ENCODE measurements around the gene PHF2. TPM values are rescaled to one million over a fixed set of nuclear protein-coding genes. Genes with fewer than 3 reads are reported as not detected.

PHF2 gene
- total RNA-seq, 1 donor from 2014 or later: 24.8 TPM

GRCh38 chr9:93572636-93573515 lies 3.5 kb upstream of the PHF2 start:
- intact Hi-C loops (cut with micrococcal nuclease): loop anchor here (10.0 kb wide), 1 partner anchor 592 kb away; no protein-coding TSS in a partner anchor
- peaks cover 21% of the 10 kb centered on the region for H3K36me3 Mint-ChIP-seq (ENCODE audit: low read depth)

GRCh38 chr9:93573516-93573828 lies 2.9 kb upstream of the PHF2 start:
- H3K27me3 Mint-ChIP-seq (ENCODE audit: low read depth): no peaks in the 10 kb centered on the region
- peak overlapping the region; percentile 43 for H3K4me3 Mint-ChIP-seq (ENCODE audit: low read depth)
- DNase-seq (ENCODE audit: low spot score): no peak
- peaks cover 11% of the 10 kb centered on the region for H3K9me3 Mint-ChIP-seq
- peaks cover 21% of the 10 kb centered on the region for H3K36me3 Mint-ChIP-seq (ENCODE audit: low read depth)
- H3K27ac Mint-ChIP-seq: no peak overlapping the region
- intact Hi-C loops (cut with micrococcal nuclease): loop anchor here (10.0 kb wide), 1 partner anchor 591 kb away; no protein-coding TSS in a partner anchor
- peaks cover 15% of the 10 kb centered on the region for H3K4me1 Mint-ChIP-seq (ENCODE audit: low read depth)

More at GRCh38 chr9:93572636-93573515, 3.5 kb upstream of the PHF2 start:
- Mint-ChIP-seq H3K9me3 (peaks cover 11% of the 10 kb centered on the region), H3K27me3 (ENCODE audit: low read depth) (no peaks in the 10 kb centered on the region), H3K27ac (no peak overlapping the region), H3K4me3 (ENCODE audit: low read depth) (no peak overlapping the region), H3K4me1 (ENCODE audit: low read depth) (peaks cover 10% of the 10 kb centered on the region)
- no peak for DNase-seq (ENCODE audit: low spot score)

GRCh38 chr9:93574091-93574899 lies 2.1 kb upstream of the PHF2 start:
- peak overlapping the region; percentile 87 for H3K4me3 Mint-ChIP-seq (ENCODE audit: low read depth)
- intact Hi-C loops (cut with micrococcal nuclease): loop anchor here (10.0 kb wide), 1 partner anchor 591 kb away; no protein-coding TSS in a partner anchor

GRCh38 chr9:93574900-93575795 lies 1.2 kb upstream of the PHF2 start:
- Mint-ChIP-seq H3K36me3 (ENCODE audit: low read depth) (peaks cover 20% of the 10 kb centered on the region), H3K27ac (peak overlapping the region; percentile 82), H3K4me3 (ENCODE audit: low read depth) (peak overlapping the region; percentile 87), H3K27me3 (ENCODE audit: low read depth) (no peaks in the 10 kb centered on the region), H3K9me3 (peaks cover 11% of the 10 kb centered on the region), H3K4me1 (ENCODE audit: low read depth) (peaks cover 25% of the 10 kb centered on the region)
- DNase-seq (ENCODE audit: low spot score): no peak
- intact Hi-C loops (cut with micrococcal nuclease): loop anchor here (10.0 kb wide), 1 partner anchor 590 kb away; no protein-coding TSS in a partner anchor

More at GRCh38 chr9:93574091-93574899, 2.1 kb upstream of the PHF2 start:
- peaks cover 21% of the 10 kb centered on the region for H3K36me3 Mint-ChIP-seq (ENCODE audit: low read depth)
- DNase-seq (ENCODE audit: low spot score): no peak
- no peak overlapping the region for H3K27ac Mint-ChIP-seq
- H3K4me1 Mint-ChIP-seq (ENCODE audit: low read depth): peaks cover 23% of the 10 kb centered on the region
- H3K9me3 Mint-ChIP-seq: peaks cover 11% of the 10 kb centered on the region
- no peaks in the 10 kb centered on the region for H3K27me3 Mint-ChIP-seq (ENCODE audit: low read depth)

DNA sequence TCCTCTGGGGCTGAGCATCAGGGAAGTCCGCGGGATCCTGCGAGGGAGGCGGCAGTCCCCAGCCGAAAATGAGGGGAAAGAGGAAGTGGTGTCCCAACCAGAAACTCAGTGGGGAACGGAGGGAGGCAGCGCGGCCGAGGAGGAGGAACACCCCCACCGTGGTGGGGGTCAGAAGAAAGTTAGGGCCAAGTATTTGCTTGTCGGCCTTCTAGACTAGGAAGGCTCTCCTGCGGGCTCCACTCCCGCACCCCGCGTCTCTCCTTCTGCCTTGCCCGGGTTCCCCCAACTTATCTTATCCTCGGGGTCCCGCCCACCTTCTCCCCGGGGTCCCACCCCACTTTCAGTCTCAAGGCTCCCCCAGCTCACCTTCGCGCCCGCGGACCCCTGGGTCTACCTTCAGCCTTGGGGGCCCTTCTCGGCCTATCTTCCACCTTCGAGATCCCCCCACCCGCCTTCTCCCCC lies 557 bp upstream of the PHF2 start:
- DNase-seq (ENCODE audit: low spot score): peak; percentile 45
- Mint-ChIP-seq H3K9me3 (peaks cover 5% of the 10 kb centered on the region), H3K27me3 (ENCODE audit: low read depth) (no peaks in the 10 kb centered on the region), H3K27ac (peak overlapping the region; percentile 82), H3K36me3 (ENCODE audit: low read depth) (peaks cover 13% of the 10 kb centered on the region), H3K4me1 (ENCODE audit: low read depth) (peaks cover 25% of the 10 kb centered on the region), H3K4me3 (ENCODE audit: low read depth) (peak overlapping the region; percentile 87)
- intact Hi-C loops (cut with micrococcal nuclease): loop anchor here (10.0 kb wide), 1 partner anchor 589 kb away; no protein-coding TSS in a partner anchor

DNA sequence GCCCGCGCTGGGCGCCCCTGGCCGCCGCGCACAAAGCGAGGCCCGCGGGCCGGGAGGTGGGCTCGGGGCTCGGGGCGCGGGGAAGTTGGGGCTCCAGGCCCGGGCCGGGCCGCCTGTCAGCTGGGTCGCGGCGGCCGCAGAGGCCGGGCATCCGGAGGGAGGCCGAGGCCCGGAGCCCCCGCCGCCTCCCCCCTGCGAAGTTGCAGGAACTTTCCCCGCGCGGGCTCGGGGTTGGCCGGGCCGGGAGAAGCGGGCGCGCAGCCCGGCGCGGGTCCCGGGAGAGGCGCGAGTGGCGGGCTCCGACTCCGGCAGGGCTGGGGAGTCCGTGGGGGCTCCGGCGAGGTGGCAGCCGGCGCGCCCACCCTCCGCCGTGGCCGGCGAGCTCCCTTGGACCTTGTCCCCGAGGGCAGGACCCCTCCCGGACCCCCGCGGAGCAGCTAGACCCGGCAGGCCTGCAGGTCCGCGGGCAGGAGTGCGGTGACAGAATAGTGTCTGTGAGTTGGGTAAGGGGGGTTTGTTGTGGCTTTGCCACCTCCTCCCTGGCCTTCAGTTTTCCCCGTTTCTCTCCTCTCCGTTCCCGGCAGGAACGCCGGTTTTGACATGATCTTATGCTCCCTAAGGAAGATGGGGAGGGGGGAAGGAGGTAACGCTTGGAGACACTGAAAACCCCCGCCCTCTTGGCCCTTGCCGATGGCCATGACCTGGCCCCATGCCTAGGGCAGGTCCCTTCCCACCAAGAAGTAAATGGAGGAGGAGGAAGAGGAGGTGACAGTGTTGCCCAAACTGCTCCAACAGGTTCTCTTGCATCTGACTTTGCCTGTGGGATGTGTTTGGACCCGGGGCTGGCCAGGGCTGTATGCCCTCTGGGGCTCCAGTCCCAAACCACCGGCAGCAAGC lies 942 bp downstream of the PHF2 start:
- Mint-ChIP-seq H3K27ac (peak overlapping the region; percentile 80), H3K4me3 (ENCODE audit: low read depth) (peak overlapping the region; percentile 86), H3K4me1 (ENCODE audit: low read depth) (peaks cover 25% of the 10 kb centered on the region), H3K9me3 (no peaks in the 10 kb centered on the region), H3K27me3 (ENCODE audit: low read depth) (no peaks in the 10 kb centered on the region), H3K36me3 (ENCODE audit: low read depth) (peaks cover 12% of the 10 kb centered on the region)
- intact Hi-C loops (cut with micrococcal nuclease): loop anchor here (10.0 kb wide), 1 partner anchor 587 kb away; no protein-coding TSS in a partner anchor
- DNase-seq (ENCODE audit: low spot score): no peak

DNA sequence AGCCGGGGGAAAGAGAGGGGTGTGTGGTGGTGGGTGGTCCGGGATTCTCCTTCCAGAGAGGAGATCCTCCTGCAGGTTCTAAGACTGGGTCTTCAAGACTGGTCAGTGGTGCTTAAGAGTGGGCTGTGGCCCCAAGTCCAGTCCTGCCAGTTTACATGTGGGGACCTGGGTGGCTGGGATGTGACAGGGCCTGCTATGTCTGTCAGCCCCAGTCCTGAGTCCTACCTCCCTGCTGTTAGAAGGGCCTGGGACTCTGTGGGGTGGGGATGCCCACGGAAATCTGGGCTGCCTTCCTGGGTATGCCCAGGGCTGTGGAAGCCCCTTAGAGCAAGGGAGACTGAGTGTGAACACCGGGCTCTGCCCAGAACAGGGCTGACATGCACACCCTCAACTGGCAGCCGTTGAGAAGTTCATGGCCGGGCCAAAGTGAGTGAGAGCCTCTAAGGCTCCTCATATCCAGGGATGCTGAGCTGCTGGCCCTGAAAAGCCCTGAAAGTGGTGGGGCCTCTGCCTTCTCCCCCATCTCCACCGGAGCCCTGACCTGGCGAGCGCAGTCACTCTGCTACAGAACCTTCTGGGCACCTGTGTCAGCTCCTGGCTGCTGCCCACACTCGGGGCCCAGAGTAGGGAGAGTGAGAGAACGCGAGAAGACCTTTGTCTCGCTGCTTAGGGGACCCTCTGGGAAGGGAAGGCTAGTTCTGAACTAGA lies 1.7 kb downstream of the PHF2 start:
- intact Hi-C loops (cut with micrococcal nuclease): loop anchor here (10.0 kb wide), 1 partner anchor 587 kb away; no protein-coding TSS in a partner anchor

DNA sequence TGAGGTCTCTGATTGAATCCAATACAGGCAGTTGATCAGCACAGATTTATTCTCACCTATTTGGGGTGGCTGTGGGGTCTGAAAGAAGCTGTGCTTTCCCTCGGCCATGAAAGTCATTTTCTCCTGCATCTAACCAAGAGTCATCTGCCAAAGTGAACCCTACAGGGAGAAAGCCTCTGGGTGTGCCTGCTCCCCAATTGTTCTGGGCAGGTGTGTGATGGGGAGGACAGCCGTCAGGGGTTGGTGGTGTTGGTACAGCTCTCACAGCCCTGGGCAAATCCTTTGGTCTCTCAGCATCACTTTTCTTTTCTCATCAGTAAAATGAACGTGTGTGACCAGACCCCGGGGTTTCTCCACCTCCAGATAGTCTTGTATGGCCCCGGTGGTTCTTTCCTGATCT lies 2.5 kb downstream of the PHF2 start:
- Mint-ChIP-seq H3K4me1 (ENCODE audit: low read depth) (peaks cover 23% of the 10 kb centered on the region), H3K36me3 (ENCODE audit: low read depth) (peaks cover 25% of the 10 kb centered on the region), H3K4me3 (ENCODE audit: low read depth) (peak overlapping the region; percentile 17), H3K9me3 (peaks cover 8% of the 10 kb centered on the region), H3K27me3 (ENCODE audit: low read depth) (no peaks in the 10 kb centered on the region), H3K27ac (no peak overlapping the region)
- intact Hi-C loops (cut with micrococcal nuclease): loop anchor here (10.0 kb wide), 1 partner anchor 586 kb away; no protein-coding TSS in a partner anchor
- no peak for DNase-seq (ENCODE audit: low spot score)

More for the DNA sequence above, 1.7 kb downstream of the PHF2 start:
- Mint-ChIP-seq H3K9me3 (peaks cover 2% of the 10 kb centered on the region), H3K36me3 (ENCODE audit: low read depth) (peaks cover 20% of the 10 kb centered on the region), H3K27ac (peak overlapping the region; percentile 80), H3K4me3 (ENCODE audit: low read depth) (peak overlapping the region; percentile 86), H3K4me1 (ENCODE audit: low read depth) (peaks cover 23% of the 10 kb centered on the region), H3K27me3 (ENCODE audit: low read depth) (no peaks in the 10 kb centered on the region)
- DNase-seq (ENCODE audit: low spot score): no peak

DNA sequence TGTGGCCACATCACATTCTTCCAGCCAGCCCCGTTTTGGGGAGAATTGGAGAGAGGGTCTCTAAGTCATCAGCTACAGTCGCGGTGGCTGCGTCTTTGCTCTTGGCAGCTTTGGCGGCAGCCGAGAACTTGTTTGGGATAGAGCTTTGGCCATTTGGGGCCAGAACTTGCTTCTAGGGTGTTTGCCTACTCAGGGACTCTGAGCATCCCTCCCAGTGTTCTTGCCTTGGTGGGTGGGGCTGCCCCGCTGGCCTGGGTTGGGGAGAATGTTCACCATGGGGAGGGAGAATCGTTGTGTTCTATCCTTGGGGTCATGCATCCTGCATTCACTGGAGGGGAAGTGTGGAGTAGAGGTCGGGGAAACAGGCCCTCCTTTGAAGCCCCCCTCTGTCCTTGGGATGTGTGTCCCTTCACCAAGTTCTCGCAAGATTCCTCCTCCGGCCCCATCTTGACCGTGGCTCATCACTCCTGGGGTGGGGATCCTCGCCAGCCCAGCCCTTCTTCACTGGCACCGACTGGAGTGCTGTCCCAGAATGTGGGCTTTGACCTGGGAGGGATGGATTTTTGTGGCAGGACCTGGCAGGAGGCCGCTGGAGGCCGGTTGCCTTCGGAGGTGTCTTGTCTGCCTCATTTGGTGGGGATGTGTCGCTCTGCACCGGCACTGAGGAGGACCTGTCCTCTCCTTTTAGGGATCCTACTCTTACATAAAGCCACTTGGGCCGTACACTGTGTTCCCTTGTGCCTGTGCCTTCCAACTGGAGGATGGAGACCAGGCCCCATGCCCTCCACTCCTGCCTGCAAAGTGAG lies 3.5 kb downstream of the PHF2 start:
- peaks cover 18% of the 10 kb centered on the region for H3K9me3 Mint-ChIP-seq
- H3K36me3 Mint-ChIP-seq (ENCODE audit: low read depth): peaks cover 32% of the 10 kb centered on the region
- H3K27ac Mint-ChIP-seq: no peak overlapping the region
- DNase-seq (ENCODE audit: low spot score): no peak
- intact Hi-C loops (cut with micrococcal nuclease): loop anchor here (10.0 kb wide), 1 partner anchor 585 kb away; no protein-coding TSS in a partner anchor
- H3K4me1 Mint-ChIP-seq (ENCODE audit: low read depth): peaks cover 23% of the 10 kb centered on the region
- H3K4me3 Mint-ChIP-seq (ENCODE audit: low read depth): no peak overlapping the region
- no peaks in the 10 kb centered on the region for H3K27me3 Mint-ChIP-seq (ENCODE audit: low read depth)

DNA sequence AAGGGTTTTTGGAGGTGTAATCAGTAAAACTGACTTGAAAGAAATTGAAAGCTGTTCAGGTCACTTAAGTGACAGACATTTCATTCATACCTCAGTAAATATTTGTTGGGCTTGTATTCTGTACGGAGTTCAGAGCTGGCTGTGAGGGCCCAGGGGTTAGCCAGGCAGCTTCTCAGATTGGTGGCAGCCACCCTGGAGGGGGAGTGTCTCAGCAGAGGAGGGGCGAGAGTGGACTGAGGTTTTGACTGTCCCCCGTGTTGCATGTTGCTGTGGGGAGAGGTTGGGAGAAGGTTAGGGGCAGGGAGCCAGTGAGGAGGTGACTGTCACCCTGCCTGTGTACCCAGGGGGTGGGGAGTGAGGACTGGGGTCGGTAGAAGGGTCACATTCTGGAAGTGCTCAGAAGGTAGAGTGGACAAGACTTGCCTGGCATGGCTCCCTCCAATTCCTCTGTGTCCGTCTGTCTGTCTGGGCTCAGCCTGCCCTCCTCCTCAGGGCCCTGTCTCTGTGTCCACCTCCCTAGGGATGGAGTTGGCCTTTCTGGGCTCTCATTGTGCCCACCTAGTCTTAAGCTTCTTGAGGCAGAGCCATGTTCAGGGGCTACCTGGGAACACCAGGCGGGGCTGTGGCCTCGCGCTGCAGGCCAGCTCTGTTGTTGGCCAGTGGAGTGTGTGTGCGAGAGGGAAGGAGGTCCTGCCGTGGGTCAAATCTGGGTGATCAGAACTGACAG lies 4.4 kb downstream of the PHF2 start:
- Mint-ChIP-seq H3K4me1 (ENCODE audit: low read depth) (peaks cover 19% of the 10 kb centered on the region), H3K27me3 (ENCODE audit: low read depth) (no peaks in the 10 kb centered on the region), H3K4me3 (ENCODE audit: low read depth) (no peak overlapping the region), H3K9me3 (peaks cover 24% of the 10 kb centered on the region), H3K27ac (no peak overlapping the region), H3K36me3 (ENCODE audit: low read depth) (peaks cover 34% of the 10 kb centered on the region)
- intact Hi-C loops (cut with micrococcal nuclease): no loop called here
- no peak for DNase-seq (ENCODE audit: low spot score)
